ENCODE results near the gene PGP. TPM values are rescaled to one million over a fixed set of nuclear protein-coding genes. Genes with fewer than 3 reads are reported as not detected.
A peak's percentile ranks its signal among the peaks of the same experiment; 100 is the strongest.

Gene PGP
- total RNA-seq, 1 experiment from 2014 or later, result 38.3 TPM

DNA sequence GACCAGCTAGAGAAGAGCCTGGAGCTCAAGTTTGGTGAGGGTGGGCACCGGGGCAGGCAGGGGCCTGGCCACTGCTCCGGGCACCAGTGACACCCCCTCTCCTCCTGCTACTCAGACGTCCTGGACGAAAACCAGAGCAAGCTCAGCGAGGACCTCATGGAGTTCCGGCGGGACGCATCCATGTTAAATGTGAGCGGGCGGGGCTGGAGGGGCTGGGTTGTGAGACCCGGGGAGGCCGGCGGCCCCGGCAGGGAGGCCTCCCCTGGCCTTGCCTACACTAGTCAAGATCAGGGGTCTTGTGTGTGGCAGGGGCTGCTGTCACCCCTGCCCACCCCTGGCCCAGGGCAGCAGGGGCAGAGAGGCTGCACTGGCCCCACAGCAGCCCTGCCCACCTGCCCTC, 41.3 kb downstream of the PGP start:
- H4K91ac ChIP-seq (ENCODE audit: insufficient read length, low read depth, low read length), result no peak overlapping the region
- no peak overlapping the region for H3K18ac ChIP-seq (ENCODE audit: insufficient read length, low read depth, low read length)
- Mint-ChIP-seq H3K27ac (peak overlapping the region in 2 of 3 experiments; percentile 70 to 92; a peak in 2 of 7 replicates), H3K36me3 (ENCODE audit: insufficient read depth in 1 of 3, low read depth in 3 of 3) (peaks cover 11 to 47% (median 43%) of the 10 kb centered on the region in 3 experiments), H3K27me3 (ENCODE audit: low read depth) (no peaks in the 10 kb centered on the region), H3K4me1 (no peaks in the 10 kb centered on the region), H3K4me3 (no peak overlapping the region; a peak in 1 of 5 replicates), H3K9me3 (no peaks in the 10 kb centered on the region)
- H2AFZ ChIP-seq (ENCODE audit: low read length), result no peak overlapping the region
- no peak overlapping the region for H3K23ac ChIP-seq (ENCODE audit: insufficient read length, low read depth, low read length)
- H2AK5ac ChIP-seq (ENCODE audit: insufficient read length, low read length), result no peak overlapping the region
- no peaks in the 10 kb centered on the region for H3K27me3 ChIP-seq (ENCODE audit: insufficient read depth, low read length)
- TF ChIP-seq, protein P1, sequence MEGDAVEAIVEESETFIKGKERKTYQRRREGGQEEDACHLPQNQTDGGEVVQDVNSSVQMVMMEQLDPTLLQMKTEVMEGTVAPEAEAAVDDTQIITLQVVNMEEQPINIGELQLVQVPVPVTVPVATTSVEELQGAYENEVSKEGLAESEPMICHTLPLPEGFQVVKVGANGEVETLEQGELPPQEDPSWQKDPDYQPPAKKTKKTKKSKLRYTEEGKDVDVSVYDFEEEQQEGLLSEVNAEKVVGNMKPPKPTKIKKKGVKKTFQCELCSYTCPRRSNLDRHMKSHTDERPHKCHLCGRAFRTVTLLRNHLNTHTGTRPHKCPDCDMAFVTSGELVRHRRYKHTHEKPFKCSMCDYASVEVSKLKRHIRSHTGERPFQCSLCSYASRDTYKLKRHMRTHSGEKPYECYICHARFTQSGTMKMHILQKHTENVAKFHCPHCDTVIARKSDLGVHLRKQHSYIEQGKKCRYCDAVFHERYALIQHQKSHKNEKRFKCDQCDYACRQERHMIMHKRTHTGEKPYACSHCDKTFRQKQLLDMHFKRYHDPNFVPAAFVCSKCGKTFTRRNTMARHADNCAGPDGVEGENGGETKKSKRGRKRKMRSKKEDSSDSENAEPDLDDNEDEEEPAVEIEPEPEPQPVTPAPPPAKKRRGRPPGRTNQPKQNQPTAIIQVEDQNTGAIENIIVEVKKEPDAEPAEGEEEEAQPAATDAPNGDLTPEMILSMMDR (conservative IDR thresholded peaks at IDR 0.05), result no peak
- H3K79me2 ChIP-seq (ENCODE audit: insufficient read depth, low read length), result no peaks in the 10 kb centered on the region
- no peak overlapping the region for H2BK15ac ChIP-seq (ENCODE audit: low read depth, low read length)
- H4K8ac ChIP-seq (replicated peaks; ENCODE audit: insufficient read length, low read depth, low read length), result no peak overlapping the region
- no peak overlapping the region for H3K4ac ChIP-seq (ENCODE audit: low read depth, low read length)
- no peak overlapping the region for H3K27ac ChIP-seq (ENCODE audit: insufficient read length, low read depth, low read length)
- no peak overlapping the region for H3T11ph ChIP-seq (ENCODE audit: low read length)
- no peaks in the 10 kb centered on the region for H3K79me1 ChIP-seq (ENCODE audit: insufficient read depth, low read depth, low read length, poor library complexity, severe bottlenecking)
- no peak for DNase-seq
- WGBS (ENCODE audit: extremely low coverage, insufficient read length, low lambda C conversion rate), result no CpG with 5 or more reads among the region's 14 CpGs
- H2BK5ac ChIP-seq (ENCODE audit: insufficient read length, low read length), result no peak overlapping the region
- no peak overlapping the region for H3K14ac ChIP-seq (ENCODE audit: insufficient read depth, low read length)
- peaks cover 4% of the 10 kb centered on the region for H3K23me2 ChIP-seq (ENCODE audit: insufficient read length, low read depth, low read length, poor library complexity, severe bottlenecking)
- no peaks in the 10 kb centered on the region for H3K9me3 ChIP-seq (ENCODE audit: control insufficient read depth, low read depth, low read length)
- H2BK20ac ChIP-seq (ENCODE audit: low read depth, low read length, poor library complexity, severe bottlenecking), result no peak overlapping the region
- H3K4me2 ChIP-seq (ENCODE audit: insufficient read depth, insufficient read length, low read length), result no peak overlapping the region
- H4K20me1 ChIP-seq (ENCODE audit: control insufficient read depth, insufficient read depth, insufficient read length), result peaks cover 2% of the 10 kb centered on the region
- no peak overlapping the region for H2BK12ac ChIP-seq (ENCODE audit: insufficient read length, low read depth, low read length)
- no peak overlapping the region for H4K5ac ChIP-seq (ENCODE audit: insufficient read length, low read depth, low read length)
- no peak overlapping the region for H2BK120ac ChIP-seq (ENCODE audit: low read depth, low read length, poor library complexity, severe bottlenecking)
- H3K56ac ChIP-seq (ENCODE audit: insufficient read length, low read depth, low read length), result no peak overlapping the region
- H3K9ac ChIP-seq (ENCODE audit: extremely low read depth, insufficient read length, low read length), result no peak overlapping the region
- no peaks in the 10 kb centered on the region for H3K4me1 ChIP-seq (ENCODE audit: insufficient read depth, low read length)

All from H9 (cell line).